Measurements from ENCODE around the gene FHL2.

Gene FHL2

GRCh38 chr2:105369777-105370690 lies 28.8 kb downstream of the FHL2 start:
- peak overlapping the region; percentile 42 for H3K27ac ChIP-seq
- TF ChIP-seq, protein P1, sequence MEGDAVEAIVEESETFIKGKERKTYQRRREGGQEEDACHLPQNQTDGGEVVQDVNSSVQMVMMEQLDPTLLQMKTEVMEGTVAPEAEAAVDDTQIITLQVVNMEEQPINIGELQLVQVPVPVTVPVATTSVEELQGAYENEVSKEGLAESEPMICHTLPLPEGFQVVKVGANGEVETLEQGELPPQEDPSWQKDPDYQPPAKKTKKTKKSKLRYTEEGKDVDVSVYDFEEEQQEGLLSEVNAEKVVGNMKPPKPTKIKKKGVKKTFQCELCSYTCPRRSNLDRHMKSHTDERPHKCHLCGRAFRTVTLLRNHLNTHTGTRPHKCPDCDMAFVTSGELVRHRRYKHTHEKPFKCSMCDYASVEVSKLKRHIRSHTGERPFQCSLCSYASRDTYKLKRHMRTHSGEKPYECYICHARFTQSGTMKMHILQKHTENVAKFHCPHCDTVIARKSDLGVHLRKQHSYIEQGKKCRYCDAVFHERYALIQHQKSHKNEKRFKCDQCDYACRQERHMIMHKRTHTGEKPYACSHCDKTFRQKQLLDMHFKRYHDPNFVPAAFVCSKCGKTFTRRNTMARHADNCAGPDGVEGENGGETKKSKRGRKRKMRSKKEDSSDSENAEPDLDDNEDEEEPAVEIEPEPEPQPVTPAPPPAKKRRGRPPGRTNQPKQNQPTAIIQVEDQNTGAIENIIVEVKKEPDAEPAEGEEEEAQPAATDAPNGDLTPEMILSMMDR (conservative IDR thresholded peaks at IDR 0.05; ENCODE audit: low read depth) = peak; percentile 87
- DNase-seq (ENCODE audit: low spot score) = peak; percentile 61
- ChIA-PET CTCF (interaction anchor here (0.7 to 1.1 kb wide), 3 partner anchors 13 to 149 kb away, joined by 3 to 5 read pairs (median 4); no protein-coding TSS in a partner anchor), POLR2A (ENCODE audit: low non-redundant PET) (no interaction called here)

DNA sequence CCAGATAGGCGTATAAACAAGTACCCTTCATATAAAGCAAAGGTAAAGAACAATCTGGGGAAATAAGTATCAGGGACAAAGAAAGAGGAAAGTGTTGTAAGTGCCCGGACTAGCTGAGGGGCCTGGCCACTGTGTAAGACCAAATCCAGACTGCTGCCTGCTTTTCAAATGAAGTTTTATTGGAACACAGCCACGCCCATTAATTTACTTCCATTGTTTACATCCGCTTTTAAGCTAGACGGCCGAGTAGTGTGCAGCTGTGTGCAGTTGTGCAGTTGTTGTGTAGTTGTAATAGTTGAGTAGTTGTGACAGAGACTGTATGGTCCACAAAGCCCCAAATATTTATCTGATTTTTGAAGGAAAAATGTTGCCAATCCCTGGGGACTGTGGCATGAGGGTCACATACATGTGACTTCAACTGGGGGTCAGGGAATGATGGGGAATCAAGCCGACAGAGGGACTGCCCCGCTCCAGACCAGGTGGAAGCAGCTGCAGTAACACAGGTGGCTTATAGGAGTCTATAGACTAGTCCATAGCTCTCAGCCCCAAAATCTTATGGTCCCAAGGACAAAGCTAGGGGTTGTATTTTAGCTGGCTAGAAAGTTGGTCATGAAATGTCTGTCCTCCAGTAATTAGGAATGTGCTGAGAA lies 30.0 kb downstream of the FHL2 start:
- TF ChIP-seq, protein P1 (conservative IDR thresholded peaks at IDR 0.05; ENCODE audit: low read depth) = no peak
- ChIA-PET POLR2A (ENCODE audit: low non-redundant PET) (no interaction called here), CTCF (interaction anchor here (0.7 to 1.1 kb wide), 4 partner anchors 14 to 152 kb away, joined by 3 to 5 read pairs (median 4); no protein-coding TSS in a partner anchor)
- DNase-seq (ENCODE audit: low spot score) = no peak
- no peak overlapping the region for H3K27ac ChIP-seq

GRCh38 chr2:105365206-105365605 lies 33.6 kb downstream of the FHL2 start:
- H3K27ac ChIP-seq = no peak overlapping the region
- CTCF ChIA-PET = no interaction called here
- DNase-seq (ENCODE audit: low spot score) = no peak
- TF ChIP-seq, protein P1 (conservative IDR thresholded peaks at IDR 0.05; ENCODE audit: low read depth) = no peak
- POLR2A ChIA-PET (ENCODE audit: low non-redundant PET) = no interaction called here

GRCh38 chr2:105364436-105365139 lies 34.3 kb downstream of the FHL2 start:
- TF ChIP-seq, protein P1 (conservative IDR thresholded peaks at IDR 0.05; ENCODE audit: low read depth) = no peak
- H3K27ac ChIP-seq = no peak overlapping the region
- ChIA-PET CTCF (no interaction called here), POLR2A (ENCODE audit: low non-redundant PET) (no interaction called here)
- DNase-seq (ENCODE audit: low spot score) = no peak

- TF ChIP-seq, protein P1 (conservative IDR thresholded peaks at IDR 0.05; ENCODE audit: low read depth) = no peak
- H3K27ac ChIP-seq = peak overlapping the region; percentile 18; the same call in 1 of the 2 replicates
- ChIA-PET CTCF (no interaction called here), POLR2A (ENCODE audit: low non-redundant PET) (no interaction called here)
- no peak for DNase-seq (ENCODE audit: low spot score)
Measured at GRCh38 chr2:105362862-105363591, 35.8 kb downstream of the FHL2 start.

Data from RWPE1 (cell line).